H1 (cell line): Measurements from ENCODE around the gene NAMPT. TPM values are rescaled to one million over a fixed set of nuclear protein-coding genes. Genes with fewer than 3 reads are reported as not detected.

Experiments
- CTCF ChIA-PET: fragments of 300-600 bp; sonication (Branson Sonifier 250); formaldehyde crosslinking; loops from one replicate; lab custom pipeline; 2021; ENCODE audit not compliant: partially characterized antibody; lab: Charles Lee
- POLR2A ChIA-PET: fragments of 300-600 bp; sonication (Branson Sonifier 250); formaldehyde crosslinking; loops from one replicate; lab custom pipeline; 2021; ENCODE audit warnings: inconsistent platforms; ENCODE audit not compliant: partially characterized antibody; lab: Charles Lee
- DNase-seq, 2 experiments: peaks; one replicate each; pipeline versions ENCODE4 v3.0.0 to v3.0.0-alpha.2; 2010 to 2022; ENCODE audit warnings: low spot score in 2 of 2, low read depth in 1 of 2, mixed read lengths in 1 of 2
- FAIRE-seq: peaks from 2 replicates; lab custom pipeline; 2011; peaks lifted over from hg19 to GRCh38; lab: Jason Lieb, UNC
- H2AFZ ChIP-seq: 2 replicates; pipeline ENCODE4 v1.8.1; 2012; ENCODE audit warnings: low read length, inconsistent platforms
- H2AK5ac ChIP-seq: 2 replicates; pipeline ENCODE4 v1.6.1; 2013; ENCODE audit warnings: low read depth, low read length
- H2BK120ac ChIP-seq: replicated peaks from 2 replicates; pipeline ENCODE3; 2013; ENCODE audit warnings: low read depth, low read length, inconsistent platforms
- H2BK12ac ChIP-seq: 2 replicates; pipeline ENCODE4 v1.6.1; 2013; ENCODE audit warnings: low read depth, low read length
- H2BK15ac ChIP-seq: 2 replicates; pipeline ENCODE4 v1.6.1; 2013; ENCODE audit warnings: low read length
- H2BK20ac ChIP-seq: 2 replicates; pipeline ENCODE4 v1.6.1; 2013; ENCODE audit warnings: low read length
- H2BK5ac ChIP-seq: 2 replicates; pipeline ENCODE4 v1.6.1; 2013; ENCODE audit warnings: low read depth, low read length
- H3K14ac ChIP-seq: 2 replicates; pipeline ENCODE4 v1.6.1; 2013; ENCODE audit warnings: inconsistent platforms; ENCODE audit not compliant: insufficient read length
- H3K18ac ChIP-seq: 2 replicates; pipeline ENCODE4 v1.6.1; 2013; ENCODE audit warnings: low read length; ENCODE audit errors: extremely low read depth
- H3K23ac ChIP-seq: 2 replicates; pipeline ENCODE4 v1.6.1; 2013; ENCODE audit warnings: inconsistent platforms; ENCODE audit not compliant: insufficient read length
- H3K23me2 ChIP-seq: 2 replicates; pipeline ENCODE4 v1.6.1; 2013; ENCODE audit warnings: low read depth, low read length
- H3K27ac ChIP-seq: 2 replicates; pipeline ENCODE4 v1.6.1; 2011; ENCODE audit warnings: low read depth, low read length, inconsistent platforms
- H3K27me3 ChIP-seq, 4 experiments: replicated peaks in 1 of 4; 1 replicate in 1 of 4; 2 replicates in 3 of 4; pipeline versions ENCODE4 v1.6.1 to v1.8.1; 2011 to 2013; ENCODE audit warnings: low read length in 3 of 4, mild to moderate bottlenecking in 3 of 4, inconsistent platforms in 2 of 4, mixed read lengths in 2 of 4, moderate library complexity in 1 of 4; ENCODE audit not compliant: control insufficient read depth in 3 of 4, insufficient read depth in 3 of 4; ENCODE audit errors: extremely low read depth in 1 of 4
- H3K36me3 ChIP-seq, 4 experiments: 2 replicates each; pipeline versions ENCODE4 v1.6.1 to v1.8.1; 2011 to 2013; ENCODE audit warnings: mild to moderate bottlenecking in 4 of 4, low read length in 3 of 4, moderate library complexity in 2 of 4, control low read depth in 1 of 4, inconsistent platforms in 1 of 4; ENCODE audit not compliant: insufficient read depth in 4 of 4, control insufficient read depth in 2 of 4
- H3K4ac ChIP-seq: replicated peaks from 2 replicates; pipeline ENCODE3; 2013; ENCODE audit warnings: low read length, low read depth, mixed read lengths, inconsistent platforms; ENCODE audit not compliant: insufficient read length
- H3K4me1 ChIP-seq, 4 experiments: replicated peaks in 1 of 4; 1 replicate in 1 of 4; 2 replicates in 3 of 4; pipeline versions ENCODE4 v1.6.1 to v1.8.1; 2011 to 2013; ENCODE audit warnings: low read length in 3 of 4, inconsistent platforms in 2 of 4, mixed read lengths in 1 of 4; ENCODE audit not compliant: insufficient read depth in 4 of 4, control insufficient read depth in 3 of 4
- H3K4me2 ChIP-seq, 2 experiments: 2 replicates each; pipeline versions ENCODE4 v1.6.1 to v1.8.1; 2011 to 2013; ENCODE audit warnings: low read depth in 2 of 2, low read length in 2 of 2, control low read depth in 1 of 2, inconsistent platforms in 1 of 2, mild to moderate bottlenecking in 1 of 2; ENCODE audit not compliant: insufficient read depth in 1 of 2
- H3K4me3 ChIP-seq, 4 experiments: fragments of 200-600, 300-600 bp in 1 of 4; sonication (generic), shearing (Covaris generic), sonication (Bioruptor Twin) in 1 of 4; 2 replicates each; pipeline versions ENCODE4 v1.5.1 to v1.8.1; 2011 to 2016; ENCODE audit warnings: low read length in 4 of 4, low read depth in 3 of 4, control low read depth in 2 of 4, inconsistent platforms in 2 of 4, mild to moderate bottlenecking in 2 of 4, mixed read lengths in 1 of 4, moderate library complexity in 1 of 4; ENCODE audit not compliant: insufficient read depth in 2 of 4; ENCODE audit errors: extremely low read depth in 1 of 4
- H3K56ac ChIP-seq: replicated peaks from 2 replicates; pipeline ENCODE3; 2013; ENCODE audit warnings: low read depth, mild to moderate bottlenecking, mixed read lengths, low read length, inconsistent platforms; ENCODE audit not compliant: insufficient read length
- H3K79me1 ChIP-seq: 2 replicates; pipeline ENCODE4 v1.6.1; 2013; ENCODE audit warnings: low read depth, low read length, control low read depth
- H3K79me2 ChIP-seq, 2 experiments: 2 replicates each; pipeline versions ENCODE4 v1.6.1 to v1.8.1; 2012 to 2013; ENCODE audit warnings: low read length in 2 of 2, mild to moderate bottlenecking in 2 of 2, inconsistent platforms in 1 of 2; ENCODE audit not compliant: insufficient read depth in 2 of 2, control insufficient read depth in 1 of 2
- H3K9ac ChIP-seq, 4 experiments: replicated peaks in 1 of 4; 1 replicate in 1 of 4; 2 replicates in 3 of 4; pipeline versions ENCODE4 v1.6.1 to v1.8.1; 2011 to 2013; ENCODE audit warnings: low read depth in 3 of 4, low read length in 3 of 4, control low read depth in 2 of 4, mild to moderate bottlenecking in 2 of 4, moderate library complexity in 2 of 4, inconsistent platforms in 1 of 4; ENCODE audit errors: extremely low read depth in 1 of 4
- H3K9me3 ChIP-seq, 2 experiments: 2 replicates each; pipeline versions ENCODE4 v1.6.1 to v1.8.1; 2012 to 2013; ENCODE audit warnings: mild to moderate bottlenecking in 2 of 2, moderate library complexity in 2 of 2, control low read depth in 1 of 2, inconsistent platforms in 1 of 2, low read depth in 1 of 2, low read length in 1 of 2, mixed read lengths in 1 of 2; ENCODE audit not compliant: insufficient read depth in 2 of 2
- H4K20me1 ChIP-seq, 2 experiments: replicated peaks in 1 of 2; 2 replicates each; pipeline versions ENCODE3 to v1.8.1; 2011 to 2013; ENCODE audit warnings: inconsistent platforms in 2 of 2, low read length in 2 of 2, mild to moderate bottlenecking in 1 of 2; ENCODE audit not compliant: insufficient read depth in 2 of 2, control insufficient read depth in 1 of 2
- H4K5ac ChIP-seq: 2 replicates; pipeline ENCODE4 v1.6.1; 2013; ENCODE audit warnings: low read length, low read depth, mixed read lengths, inconsistent platforms; ENCODE audit not compliant: insufficient read length
- H4K8ac ChIP-seq: 2 replicates; pipeline ENCODE4 v1.8.0; 2013; ENCODE audit warnings: mild to moderate bottlenecking, moderate library complexity, low read length, inconsistent platforms; ENCODE audit not compliant: insufficient read depth; ENCODE audit errors: extremely low read depth
- H4K91ac ChIP-seq: replicated peaks from 2 replicates; pipeline ENCODE3; 2013; ENCODE audit warnings: low read length, mixed read lengths, inconsistent platforms; ENCODE audit not compliant: insufficient read length
- EGR1 ChIP-seq: IDR thresholded peaks from 2 replicates; pipeline ENCODE4 v1.6.1; 2011; ENCODE audit warnings: low read depth, low read length, borderline replicate concordance
- EZH2 ChIP-seq: fragments of 200-600 bp; sonication (generic); IDR thresholded peaks from 2 replicates; pipeline ENCODE4 v1.7.1; 2012; ENCODE audit warnings: low read depth, mild to moderate bottlenecking, moderate library complexity, low read length, inconsistent platforms; ENCODE audit not compliant: severe bottlenecking
- GABPA ChIP-seq: IDR thresholded peaks from 2 replicates; pipeline ENCODE4 v1.6.1; 2011; ENCODE audit warnings: mild to moderate bottlenecking, low read length, moderate library complexity, borderline replicate concordance; ENCODE audit not compliant: insufficient read depth
- HDAC6 ChIP-seq: IDR thresholded peaks from one replicate; pipeline ENCODE4 v1.7.1; 2012; ENCODE audit warnings: low read depth, mild to moderate bottlenecking, inconsistent platforms, low read length, moderate library complexity
- JUN ChIP-seq: IDR thresholded peaks from 2 replicates; pipeline ENCODE4 v1.6.1; 2011; ENCODE audit warnings: low read depth, mild to moderate bottlenecking, improper control_type of control experiment, low read length
- KDM1A ChIP-seq: fragments of 200-600, 300-600 bp; sonication (generic); IDR thresholded peaks from 2 replicates; pipeline ENCODE4 v1.7.1; 2016; ENCODE audit warnings: mild to moderate bottlenecking, low read length, borderline replicate concordance
- NANOG ChIP-seq: IDR thresholded peaks from 2 replicates; pipeline ENCODE4 v1.6.1; 2011; ENCODE audit warnings: low read length, low read depth, mild to moderate bottlenecking, inconsistent platforms; ENCODE audit not compliant: insufficient read depth, poor library complexity, severe bottlenecking
- POU5F1 ChIP-seq: IDR thresholded peaks from 2 replicates; pipeline ENCODE4 v1.6.1; 2011; ENCODE audit warnings: low read depth, mild to moderate bottlenecking, low read length, moderate library complexity
- SIRT6 ChIP-seq: IDR thresholded peaks from one replicate; pipeline ENCODE4 v1.7.1; 2012; ENCODE audit warnings: low read length, inconsistent platforms
- SP1 ChIP-seq: IDR thresholded peaks from 2 replicates; pipeline ENCODE4 v1.6.1; 2011; ENCODE audit warnings: low read depth, low read length
- SUZ12 ChIP-seq: fragments of 200-600 bp; sonication (generic); IDR thresholded peaks from 2 replicates; pipeline ENCODE4 v1.6.1; 2012; ENCODE audit warnings: mild to moderate bottlenecking, inconsistent platforms, low read length, moderate library complexity, mixed read lengths
- TAF7 ChIP-seq: optimal IDR thresholded peaks from 2 replicates; pipeline ENCODE3; 2011; ENCODE audit warnings: low read depth, mild to moderate bottlenecking, inconsistent platforms, low read length, moderate library complexity, borderline replicate concordance
- TBP ChIP-seq: IDR thresholded peaks from 2 replicates; pipeline ENCODE4 v1.6.1; 2011; ENCODE audit warnings: low read depth, low read length, improper control_type of control experiment
- TCF12 ChIP-seq: IDR thresholded peaks from 2 replicates; pipeline ENCODE4 v1.6.1; 2011; ENCODE audit warnings: low read depth, mild to moderate bottlenecking, low read length
- WGBS, 2 experiments: shearing (Covaris generic) in 1 of 2; methylation state at CpG; one replicate each; pipeline versions ENCODE4 v1.1.6 to v1.1.7; 2013 to 2015; ENCODE audit warnings: low lambda C conversion rate in 2 of 2, mixed read lengths in 2 of 2, inconsistent platforms in 1 of 2, low coverage in 1 of 2, missing lambda C conversion rate in 1 of 2; ENCODE audit not compliant: insufficient replicate concordance in 2 of 2, insufficient coverage in 1 of 2, insufficient read length in 1 of 2; ENCODE audit errors: extremely low coverage in 1 of 2, missing lambda C conversion rate in 1 of 2; 5-methylcytosine and 5-hydroxymethylcytosine counted together
- polyA plus RNA-seq, 7 experiments: library from polyadenylated mRNA; depleted of rRNA in 3 of 7; stranded (reverse) in 5 of 7; unstranded in 2 of 7; fragments of >200 nt in 5 of 7; fragments of 200-250 nt in 2 of 7; gene quantifications; 1 replicate in 5 of 7; 2 replicates in 1 of 7; 4 replicates in 1 of 7; pipeline versions ENCODE4 v1.2.1 to v1.2.3, GENCODE V29; 2011 to 2013; ENCODE audit warnings: missing spikeins in 2 of 7, mixed read lengths in 2 of 7
- total RNA-seq: library from RNA; stranded (reverse); fragmentation: NEBNext Ultra II Directional; extraction: Animal tissue kit (Norgen Biotek cat#: 25700); gene quantifications from 2 replicates; pipeline ENCODE4 v1.2.1, GENCODE V29; 2021
- TF ChIP-seq, protein P1 (sequence below): IDR thresholded peaks from 2 replicates; pipeline ENCODE4 v1.6.1; 2011; ENCODE audit warnings: low read depth, mild to moderate bottlenecking, low read length; ENCODE audit not compliant: insufficient read depth

The NAMPT gene
- total and polyA plus RNA-seq, 2 of the 8 experiments (the other 6 are each of a cell fraction or from before 2014, with no cell fraction given): 15.4 to 95.9 TPM

DNA sequence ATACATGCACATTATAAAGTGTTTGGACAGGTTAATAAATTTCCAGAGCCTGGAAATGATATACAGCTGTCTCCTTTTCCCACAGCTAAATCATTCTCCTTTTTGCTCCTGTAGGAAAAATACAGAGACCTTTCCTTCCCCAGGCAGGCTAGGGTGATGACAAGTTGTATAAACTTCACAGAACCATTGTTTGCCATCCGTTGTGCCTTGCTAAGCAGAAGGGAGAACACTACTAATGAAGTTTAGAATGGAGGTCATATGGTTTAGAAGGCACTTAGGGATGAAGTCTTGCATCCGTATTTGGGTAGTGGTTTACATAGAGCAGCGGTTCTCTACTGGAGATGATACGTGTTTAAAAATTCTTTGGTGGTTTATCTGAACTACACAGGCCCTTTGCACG lies 46.0 kb downstream of the NAMPT start:
- no peak for DNase-seq
- Histone ChIP-seq H3K79me2 (no peaks in the 10 kb centered on the region), H3K9ac (no peak overlapping the region), H2BK15ac (no peak overlapping the region), H3K4me1 (no peaks in the 10 kb centered on the region), H4K5ac (no peak overlapping the region), H2BK120ac (no peak overlapping the region), H3K27me3 (no peaks in the 10 kb centered on the region), H3K23ac (no peak overlapping the region), H3K36me3 (no peaks in the 10 kb centered on the region), H3K56ac (no peak overlapping the region), H3K79me1 (no peaks in the 10 kb centered on the region), H3K4me3 (no peak overlapping the region), H4K8ac (no peak overlapping the region), H3K9me3 (no peaks in the 10 kb centered on the region), H2AFZ (no peak overlapping the region), H3K23me2 (no peaks in the 10 kb centered on the region), H3K27ac (no peak overlapping the region), H3K4me2 (no peak overlapping the region), H3K4ac (no peak overlapping the region), H3K14ac (no peak overlapping the region), H4K20me1 (no peaks in the 10 kb centered on the region), H2BK20ac (no peak overlapping the region), H4K91ac (no peak overlapping the region), H2AK5ac (no peak overlapping the region), H2BK12ac (no peak overlapping the region), H3K18ac (no peak overlapping the region), H2BK5ac (no peak overlapping the region)
- ChIA-PET CTCF (no interaction called here), POLR2A (no interaction called here)
- FAIRE-seq: no peak
- WGBS, 2 experiments: 88% methylated on average over 5 of the region's 5 CpGs; no CpG with 5 or more reads in 1 of the 2 experiments
- TF ChIP-seq GABPA: no peak
- TF ChIP-seq JUN: no peak
- no peak for TF ChIP-seq TAF7
- no peak for TF ChIP-seq HDAC6
- TF ChIP-seq, protein P1, sequence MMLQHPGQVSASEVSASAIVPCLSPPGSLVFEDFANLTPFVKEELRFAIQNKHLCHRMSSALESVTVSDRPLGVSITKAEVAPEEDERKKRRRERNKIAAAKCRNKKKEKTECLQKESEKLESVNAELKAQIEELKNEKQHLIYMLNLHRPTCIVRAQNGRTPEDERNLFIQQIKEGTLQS: no peak
- TF ChIP-seq SP1: no peak
- TF ChIP-seq POU5F1: no peak
- no peak for TF ChIP-seq TCF12
- no peak for TF ChIP-seq TBP
- TF ChIP-seq KDM1A: no peak
- TF ChIP-seq NANOG: no peak
- TF ChIP-seq EGR1: no peak
- no peak for TF ChIP-seq EZH2
- no peak for TF ChIP-seq SIRT6
- no peak for TF ChIP-seq SUZ12
